ENCODE data around the gene CAPN8.

The CAPN8 gene

DNA sequence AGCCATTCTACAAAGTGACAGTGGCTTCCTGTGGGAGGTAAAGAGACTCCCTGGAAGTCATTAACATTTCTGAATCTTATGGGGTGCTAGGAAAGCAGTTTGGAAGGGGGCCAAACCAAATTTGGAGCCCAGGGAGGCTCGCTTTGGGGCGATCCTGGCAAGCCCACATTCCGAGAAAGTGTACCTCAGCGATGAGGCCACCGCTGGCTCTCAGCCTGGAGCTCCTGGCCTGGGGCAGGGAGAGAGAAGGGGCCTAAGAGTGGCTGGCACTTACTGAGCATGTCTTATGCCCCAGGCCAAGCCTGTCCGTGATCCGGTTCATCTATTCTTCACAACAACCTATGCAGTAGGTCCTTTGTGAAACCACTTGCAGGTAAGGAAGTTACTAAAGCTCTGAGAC, 173.5 kb downstream of the CAPN8 start:
- H3K27me3 ChIP-seq (ENCODE audit: insufficient read depth, low read length, poor library complexity): no peaks in the 10 kb centered on the region

More for the DNA sequence above, 173.5 kb downstream of the CAPN8 start:
- ATAC-seq (ENCODE audit: insufficient read depth, low read depth) (no peak), DNase-seq (no peak)
- H3K4me2 ChIP-seq (ENCODE audit: insufficient read depth, low read length): no peak overlapping the region
- H3K27ac ChIP-seq (ENCODE audit: low read length): no peak overlapping the region
- H3K79me2 ChIP-seq (ENCODE audit: insufficient read depth, low read length): no peaks in the 10 kb centered on the region
- H3K4me3 ChIP-seq (ENCODE audit: low read depth in 1 of 2, low read length in 2 of 2): no peak overlapping the region
- no peaks in the 10 kb centered on the region for H4K20me1 ChIP-seq (ENCODE audit: insufficient read depth, low read length)
- H3K9ac ChIP-seq (ENCODE audit: low read depth, low read length): no peak overlapping the region
- no peaks in the 10 kb centered on the region for H3K36me3 ChIP-seq (ENCODE audit: insufficient read depth, low read length)
- no peak overlapping the region for H2AFZ ChIP-seq (ENCODE audit: low read depth, low read length)
- no peaks in the 10 kb centered on the region for H3K9me3 ChIP-seq (ENCODE audit: insufficient read depth, low read length, severe bottlenecking)
- no peaks in the 10 kb centered on the region for H3K4me1 ChIP-seq (ENCODE audit: insufficient read depth, low read length)
- TF ChIP-seq EZH2 (IDR thresholded peaks at IDR 0.05; ENCODE audit: borderline replicate concordance, low read depth, low read length, severe bottlenecking) (no peak), CTCF (IDR thresholded peaks at IDR 0.05; ENCODE audit: borderline replicate concordance, extremely low read depth, low read length, poor library complexity, severe bottlenecking) (no peak)

Measured in DND-41 (cell line).